ENCODE measurements around the gene GPATCH1.
A peak's percentile ranks its signal among the peaks of the same experiment; 100 is the strongest.

The GPATCH1 gene

GRCh38 chr19:33168528-33168927 lies 87.5 kb downstream of the GPATCH1 start:
- no peak for DNase-seq (ENCODE audit: low read depth)
- no peak overlapping the region for H3K4me3 ChIP-seq (ENCODE audit: low read depth, low read length)
- TF ChIP-seq MAX (IDR thresholded peaks at IDR 0.05; ENCODE audit: low read depth, low read length) (no peak), POLR2A (IDR thresholded peaks at IDR 0.05; ENCODE audit: extremely low read depth, insufficient read length) (no peak), MYC (IDR thresholded peaks at IDR 0.05; ENCODE audit: low read depth, low read length) (no peak), CTCF (IDR thresholded peaks at IDR 0.05; ENCODE audit: low read depth, low read length) (no peak)

- H3K4me3 ChIP-seq (ENCODE audit: low read depth, low read length): no peak overlapping the region
- TF ChIP-seq MYC (IDR thresholded peaks at IDR 0.05; ENCODE audit: low read depth, low read length): no peak
- no peak for TF ChIP-seq MAX (IDR thresholded peaks at IDR 0.05; ENCODE audit: low read depth, low read length)
- no peak for TF ChIP-seq POLR2A (IDR thresholded peaks at IDR 0.05; ENCODE audit: extremely low read depth, insufficient read length)
- no peak for DNase-seq (ENCODE audit: low read depth)
Observed at GRCh38 chr19:33171222-33171795, 90.3 kb downstream of the GPATCH1 start.

GRCh38 chr19:33171916-33172359 lies 91.0 kb downstream of the GPATCH1 start:
- no peak overlapping the region for H3K4me3 ChIP-seq (ENCODE audit: low read depth, low read length)
- no peak for DNase-seq (ENCODE audit: low read depth)
- no peak for TF ChIP-seq MAX (IDR thresholded peaks at IDR 0.05; ENCODE audit: low read depth, low read length)
- no peak for TF ChIP-seq POLR2A (IDR thresholded peaks at IDR 0.05; ENCODE audit: extremely low read depth, insufficient read length)

- DNase-seq (ENCODE audit: low read depth): no peak
- H3K4me3 ChIP-seq (ENCODE audit: low read depth, low read length): no peak overlapping the region
- TF ChIP-seq MYC (IDR thresholded peaks at IDR 0.05; ENCODE audit: low read depth, low read length): no peak
- TF ChIP-seq MAX (IDR thresholded peaks at IDR 0.05; ENCODE audit: low read depth, low read length): no peak
- TF ChIP-seq CTCF (IDR thresholded peaks at IDR 0.05; ENCODE audit: low read depth, low read length): no peak
- no peak for TF ChIP-seq POLR2A (IDR thresholded peaks at IDR 0.05; ENCODE audit: extremely low read depth, insufficient read length)
Observed at GRCh38 chr19:33174186-33174585, 93.2 kb downstream of the GPATCH1 start.

- no peak for DNase-seq (ENCODE audit: low read depth)
- peak overlapping the region; percentile 77 for H3K4me3 ChIP-seq (ENCODE audit: low read depth, low read length)
- no peak for TF ChIP-seq MAX (IDR thresholded peaks at IDR 0.05; ENCODE audit: low read depth, low read length)
- TF ChIP-seq POLR2A (IDR thresholded peaks at IDR 0.05; ENCODE audit: extremely low read depth, insufficient read length): no peak
- TF ChIP-seq CTCF (IDR thresholded peaks at IDR 0.05; ENCODE audit: low read depth, low read length): no peak
- TF ChIP-seq MYC (IDR thresholded peaks at IDR 0.05; ENCODE audit: low read depth, low read length): no peak
Observed at GRCh38 chr19:33175156-33175782, 94.3 kb downstream of the GPATCH1 start.

- DNase-seq (ENCODE audit: low read depth): peak; percentile 53
- peak overlapping the region; percentile 77 for H3K4me3 ChIP-seq (ENCODE audit: low read depth, low read length)
- TF ChIP-seq MAX (IDR thresholded peaks at IDR 0.05; ENCODE audit: low read depth, low read length): no peak
- peak; percentile 1 for TF ChIP-seq CTCF (IDR thresholded peaks at IDR 0.05; ENCODE audit: low read depth, low read length)
Observed at GRCh38 chr19:33175886-33176669, 95.1 kb downstream of the GPATCH1 start.

Measured in NB4 (cell line).